Fibroblast of upper back skin (primary cell): ENCODE measurements around the gene SYNJ2.
A peak's percentile ranks its signal among the peaks of the same experiment; 100 is the strongest.
"Not testable (repeated sequence)": the region's sequence is repeated elsewhere in the genome, so short reads cannot be mapped to it uniquely, and the experiment has no call there.

Experiments used
- DNase-seq: peaks from one replicate; pipeline ENCODE4 v3.0.0-alpha.2; 2013

Gene SYNJ2

GRCh38 chr6:157959451-157960227 lies 22.0 kb upstream of the SYNJ2 start:
- DNase-seq: no peak

- DNase-seq: no peak
These were observed 20.4 kb upstream of the SYNJ2 start for GRCh38 chr6:157961153-157961831.

DNA sequence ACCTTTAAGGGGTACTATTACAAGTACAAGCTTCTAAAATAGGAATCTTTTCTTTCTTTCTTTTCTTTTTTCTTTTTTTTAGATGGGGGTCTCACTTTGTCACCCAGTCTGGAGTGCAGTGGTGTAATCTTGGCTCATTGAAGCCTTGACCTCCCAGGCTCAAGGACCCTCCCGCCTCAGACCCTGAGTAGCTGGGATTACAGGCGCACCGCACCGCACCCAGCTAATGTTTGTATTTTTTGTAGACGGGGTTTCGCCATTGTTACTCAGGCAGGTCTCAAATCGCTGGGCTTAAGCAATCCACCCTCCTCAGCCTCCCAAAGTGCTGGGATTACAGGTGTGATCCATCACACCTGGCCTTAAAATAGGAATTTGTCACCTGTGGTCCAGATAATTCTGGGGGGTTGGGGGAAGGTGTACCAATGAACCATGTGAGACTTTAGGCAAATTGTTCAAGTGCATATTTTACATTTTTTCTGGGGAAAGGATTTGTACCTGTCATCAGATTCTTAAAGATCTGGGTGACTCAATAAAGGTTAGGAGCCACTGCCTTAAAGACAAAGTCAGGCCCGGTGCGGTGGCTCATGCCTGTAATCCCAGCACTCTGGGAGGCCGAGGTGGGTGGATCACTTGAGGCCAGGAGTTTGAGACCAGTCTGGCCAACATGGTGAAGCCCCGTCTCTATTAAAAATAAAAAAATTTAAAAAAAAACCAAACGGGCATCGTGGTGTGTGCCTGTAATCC lies 19.7 kb upstream of the SYNJ2 start:
- DNase-seq: peak; percentile 39

DNA sequence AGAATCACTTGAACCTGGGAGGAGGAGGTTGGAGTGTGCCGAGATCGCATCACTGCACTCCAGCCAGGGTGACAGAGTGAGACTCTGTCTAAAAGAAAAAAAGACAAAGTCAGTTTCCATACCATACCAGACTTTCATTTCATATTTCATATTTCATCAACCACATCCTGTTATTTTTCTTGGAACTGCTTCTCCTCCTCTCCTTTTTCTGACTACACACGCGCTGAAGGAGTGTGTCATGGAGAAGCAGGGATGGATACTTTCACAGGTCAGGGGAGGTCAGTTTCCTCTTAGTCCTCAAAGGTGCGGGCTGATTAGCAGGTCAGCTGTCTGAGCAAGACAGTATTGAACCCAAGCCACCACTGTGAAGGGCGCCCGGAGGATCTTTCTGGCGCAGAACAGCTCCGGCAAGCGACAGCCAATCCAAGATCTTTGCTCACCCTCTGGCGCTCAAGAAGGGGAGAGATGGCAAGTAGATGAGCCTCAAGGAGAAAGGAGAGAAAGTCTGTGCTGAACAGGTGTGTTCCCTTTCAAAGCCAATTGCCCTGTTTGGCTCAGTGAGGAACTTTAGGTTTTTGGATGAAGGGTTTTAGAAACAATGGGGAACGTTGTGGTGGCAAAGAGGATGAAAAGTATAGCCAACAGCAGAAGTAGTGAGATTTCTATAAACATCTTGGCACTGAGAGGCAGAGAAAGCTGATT lies 18.9 kb upstream of the SYNJ2 start:
- peak; percentile 85 for DNase-seq

DNA sequence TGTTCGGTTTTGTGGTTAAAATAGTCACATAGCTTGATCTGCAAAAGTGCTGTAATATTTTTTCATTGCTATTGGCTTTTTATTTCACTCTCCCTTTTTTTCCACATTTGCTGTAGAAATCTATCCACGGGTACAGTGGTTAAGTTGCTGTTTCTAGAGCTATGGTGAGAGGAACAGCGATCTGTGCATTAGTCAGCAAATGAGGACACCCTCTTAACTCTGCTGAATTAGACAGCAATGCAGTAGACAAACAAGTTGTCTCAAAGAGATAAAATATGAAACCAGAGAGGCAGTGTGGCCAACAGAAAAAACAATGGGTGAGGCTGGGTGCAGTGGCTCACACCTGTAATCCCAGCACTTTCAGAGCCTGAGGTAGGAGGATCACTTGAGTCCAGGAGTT lies 17.6 kb upstream of the SYNJ2 start:
- no peak for DNase-seq

GRCh38 chr6:157965387-157965786 lies 16.3 kb upstream of the SYNJ2 start:
- no peak for DNase-seq

- DNase-seq: no peak
These were observed 15.1 kb upstream of the SYNJ2 start for GRCh38 chr6:157966589-157966977.

GRCh38 chr6:157967020-157967419 lies 14.6 kb upstream of the SYNJ2 start:
- no peak for DNase-seq

GRCh38 chr6:157967486-157967885 lies 14.2 kb upstream of the SYNJ2 start:
- DNase-seq: no peak

- DNase-seq: not testable (repeated sequence)
These were observed 9.5 kb upstream of the SYNJ2 start for GRCh38 chr6:157972177-157972576.

DNA sequence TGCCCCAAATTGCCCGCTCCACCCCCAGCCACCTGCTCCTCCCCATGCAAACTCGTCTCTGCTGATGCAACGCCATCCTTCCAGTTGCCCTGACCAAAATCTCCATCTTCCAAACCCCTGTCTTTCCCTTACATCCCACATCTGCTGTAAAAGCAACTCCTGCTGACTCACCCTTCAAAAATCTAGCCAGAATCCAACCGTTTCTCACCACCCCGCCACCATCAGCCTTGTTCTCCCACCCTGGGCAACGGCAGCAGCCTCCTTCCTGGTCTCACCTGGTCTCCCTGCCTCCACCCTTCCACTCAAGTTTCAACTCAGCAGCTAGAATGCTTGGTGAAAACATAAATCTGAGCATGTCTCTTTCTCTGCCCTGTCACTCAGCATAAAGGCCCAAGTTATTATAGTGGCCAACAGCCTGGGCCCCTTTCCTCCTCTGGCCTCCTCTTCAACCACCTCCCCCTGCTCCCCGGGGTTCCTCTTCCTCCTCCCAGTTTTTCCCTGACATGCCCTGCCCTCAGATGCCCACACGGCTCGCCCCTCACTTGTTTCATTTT lies 7.2 kb upstream of the SYNJ2 start:
- peak; percentile 77 for DNase-seq

- DNase-seq: no peak
These were observed 6.7 kb upstream of the SYNJ2 start for GRCh38 chr6:157974967-157975366.

- no peak for DNase-seq
These were observed 6.2 kb upstream of the SYNJ2 start for GRCh38 chr6:157975456-157975855.

- no peak for DNase-seq
These were observed 5.1 kb upstream of the SYNJ2 start for GRCh38 chr6:157976345-157977175.

- DNase-seq: no peak
These were observed 4.4 kb upstream of the SYNJ2 start for GRCh38 chr6:157977176-157977804.

GRCh38 chr6:157978021-157978783 lies 3.5 kb upstream of the SYNJ2 start:
- DNase-seq: no peak

DNA sequence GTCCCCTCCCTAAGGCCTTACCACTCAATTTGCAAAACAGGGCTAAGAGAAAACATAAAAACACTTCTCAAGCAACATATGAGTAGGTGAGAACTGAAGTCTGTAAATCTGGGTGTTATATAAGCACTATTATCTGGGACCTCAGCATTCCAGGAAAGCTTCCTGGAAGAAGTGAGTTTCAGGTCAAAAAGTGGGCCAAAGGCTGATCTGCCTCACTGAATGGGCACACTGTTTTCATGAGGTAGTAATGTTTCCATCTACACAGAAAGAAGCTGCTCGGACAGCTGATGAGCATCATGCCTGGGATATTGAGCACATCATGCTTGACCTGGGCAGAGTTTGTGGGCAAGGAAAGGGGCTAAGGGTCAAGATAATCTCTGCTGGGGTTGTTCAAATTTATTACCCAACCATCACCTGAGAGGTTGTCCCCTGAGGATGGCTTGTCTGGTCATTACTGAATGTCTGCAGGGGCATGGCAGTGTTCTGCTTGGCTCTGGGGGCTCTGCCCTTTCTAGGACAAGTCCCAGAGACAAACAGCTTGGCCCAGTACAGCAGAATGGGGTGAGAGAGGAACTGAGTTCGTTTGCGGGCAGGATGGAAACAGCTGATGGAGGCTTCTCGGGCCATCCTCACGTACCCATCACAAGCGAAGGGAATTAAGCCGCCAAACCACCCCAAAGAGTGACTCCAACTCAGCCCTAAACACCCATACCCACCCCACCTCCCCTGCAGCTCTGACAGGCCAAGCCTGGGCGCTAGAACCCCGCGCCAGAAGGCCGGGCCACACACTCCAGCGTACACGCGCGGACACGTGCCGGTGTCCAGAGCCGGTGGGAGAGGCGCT lies 1.2 kb upstream of the SYNJ2 start:
- no peak for DNase-seq

DNA sequence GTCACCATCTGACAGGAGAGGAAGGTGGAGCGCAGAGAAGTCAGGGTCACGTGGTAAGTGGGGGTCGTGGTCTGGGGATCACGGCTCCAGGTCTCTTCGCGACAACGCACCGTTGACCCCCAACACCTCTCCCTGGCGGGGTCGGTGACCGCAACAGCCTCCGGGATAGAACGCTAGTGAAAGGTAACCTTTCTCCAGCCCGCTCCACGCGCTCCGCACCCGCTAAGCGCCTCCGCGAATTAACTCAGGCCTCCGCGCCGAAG lies 600 bp upstream of the SYNJ2 start:
- no peak for DNase-seq

DNA sequence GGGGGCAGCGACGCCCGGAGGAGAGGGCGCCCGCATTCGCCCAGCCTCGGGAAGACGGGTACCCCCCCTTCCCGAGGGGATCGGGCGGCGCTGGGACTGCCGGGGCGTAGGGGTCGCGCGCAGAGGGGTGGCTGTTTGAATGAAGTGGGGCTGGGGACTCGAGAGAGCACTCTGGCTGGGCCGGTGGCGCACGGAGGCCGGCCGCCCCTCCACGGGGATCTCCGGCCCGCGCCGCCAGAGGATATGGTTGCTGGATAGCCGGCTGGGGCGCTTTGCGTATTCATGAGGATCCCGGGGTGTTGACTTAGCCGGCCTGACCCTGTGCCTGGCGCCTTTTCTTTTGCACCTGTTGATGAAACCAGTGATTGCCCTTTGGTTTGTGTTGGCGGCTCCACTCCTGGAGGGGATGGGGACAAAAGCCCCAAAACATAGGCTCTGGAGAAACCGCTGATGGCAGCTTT lies 469 bp downstream of the SYNJ2 start:
- no peak for DNase-seq
